Neural cell (in vitro differentiated cells): ENCODE results near the gene NEXN.

Source experiments
- RAD21 ChIP-seq: fragments of 450-650 bp; conservative IDR thresholded peaks from 2 replicates; pipeline ENCODE4 v1.6.1; 2014; ENCODE audit warnings: antibody characterized with exemption, mild to moderate bottlenecking, moderate library complexity
- TF ChIP-seq, protein P1 (sequence below): IDR thresholded peaks from 2 replicates; pipeline ENCODE4 v1.6.1; 2012; ENCODE audit warnings: borderline replicate concordance
- TF ChIP-seq, protein P2 (sequence below): fragments of 450-650 bp; IDR thresholded peaks from 2 replicates; pipeline ENCODE4 v1.5.1; 2014; ENCODE audit warnings: antibody characterized with exemption, mild to moderate bottlenecking, moderate library complexity; ENCODE audit not compliant: poor library complexity, severe bottlenecking

DNA sequence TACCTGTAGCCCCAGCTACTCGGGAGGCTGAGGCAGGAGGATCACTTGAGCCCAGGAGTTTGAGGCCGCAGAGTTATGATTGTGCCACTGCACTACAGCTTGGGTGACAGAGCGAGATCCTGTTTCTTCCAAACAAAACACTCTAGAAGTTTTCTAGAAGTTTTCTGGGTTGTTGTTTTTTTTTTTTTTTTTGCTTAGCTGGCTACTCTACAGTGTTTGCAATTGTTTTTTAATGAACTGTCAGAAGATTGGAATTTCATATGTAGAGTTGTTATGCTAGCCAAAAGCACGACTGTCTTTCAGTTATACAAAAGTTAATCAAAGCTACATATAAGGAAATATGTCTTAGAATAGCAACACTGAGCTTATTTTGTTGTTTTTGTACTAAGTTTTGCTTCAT, 30.9 kb upstream of the NEXN start:
- TF ChIP-seq RAD21 = no peak
- TF ChIP-seq, protein P1, sequence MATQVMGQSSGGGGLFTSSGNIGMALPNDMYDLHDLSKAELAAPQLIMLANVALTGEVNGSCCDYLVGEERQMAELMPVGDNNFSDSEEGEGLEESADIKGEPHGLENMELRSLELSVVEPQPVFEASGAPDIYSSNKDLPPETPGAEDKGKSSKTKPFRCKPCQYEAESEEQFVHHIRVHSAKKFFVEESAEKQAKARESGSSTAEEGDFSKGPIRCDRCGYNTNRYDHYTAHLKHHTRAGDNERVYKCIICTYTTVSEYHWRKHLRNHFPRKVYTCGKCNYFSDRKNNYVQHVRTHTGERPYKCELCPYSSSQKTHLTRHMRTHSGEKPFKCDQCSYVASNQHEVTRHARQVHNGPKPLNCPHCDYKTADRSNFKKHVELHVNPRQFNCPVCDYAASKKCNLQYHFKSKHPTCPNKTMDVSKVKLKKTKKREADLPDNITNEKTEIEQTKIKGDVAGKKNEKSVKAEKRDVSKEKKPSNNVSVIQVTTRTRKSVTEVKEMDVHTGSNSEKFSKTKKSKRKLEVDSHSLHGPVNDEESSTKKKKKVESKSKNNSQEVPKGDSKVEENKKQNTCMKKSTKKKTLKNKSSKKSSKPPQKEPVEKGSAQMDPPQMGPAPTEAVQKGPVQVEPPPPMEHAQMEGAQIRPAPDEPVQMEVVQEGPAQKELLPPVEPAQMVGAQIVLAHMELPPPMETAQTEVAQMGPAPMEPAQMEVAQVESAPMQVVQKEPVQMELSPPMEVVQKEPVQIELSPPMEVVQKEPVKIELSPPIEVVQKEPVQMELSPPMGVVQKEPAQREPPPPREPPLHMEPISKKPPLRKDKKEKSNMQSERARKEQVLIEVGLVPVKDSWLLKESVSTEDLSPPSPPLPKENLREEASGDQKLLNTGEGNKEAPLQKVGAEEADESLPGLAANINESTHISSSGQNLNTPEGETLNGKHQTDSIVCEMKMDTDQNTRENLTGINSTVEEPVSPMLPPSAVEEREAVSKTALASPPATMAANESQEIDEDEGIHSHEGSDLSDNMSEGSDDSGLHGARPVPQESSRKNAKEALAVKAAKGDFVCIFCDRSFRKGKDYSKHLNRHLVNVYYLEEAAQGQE = no peak
- TF ChIP-seq, protein P2, sequence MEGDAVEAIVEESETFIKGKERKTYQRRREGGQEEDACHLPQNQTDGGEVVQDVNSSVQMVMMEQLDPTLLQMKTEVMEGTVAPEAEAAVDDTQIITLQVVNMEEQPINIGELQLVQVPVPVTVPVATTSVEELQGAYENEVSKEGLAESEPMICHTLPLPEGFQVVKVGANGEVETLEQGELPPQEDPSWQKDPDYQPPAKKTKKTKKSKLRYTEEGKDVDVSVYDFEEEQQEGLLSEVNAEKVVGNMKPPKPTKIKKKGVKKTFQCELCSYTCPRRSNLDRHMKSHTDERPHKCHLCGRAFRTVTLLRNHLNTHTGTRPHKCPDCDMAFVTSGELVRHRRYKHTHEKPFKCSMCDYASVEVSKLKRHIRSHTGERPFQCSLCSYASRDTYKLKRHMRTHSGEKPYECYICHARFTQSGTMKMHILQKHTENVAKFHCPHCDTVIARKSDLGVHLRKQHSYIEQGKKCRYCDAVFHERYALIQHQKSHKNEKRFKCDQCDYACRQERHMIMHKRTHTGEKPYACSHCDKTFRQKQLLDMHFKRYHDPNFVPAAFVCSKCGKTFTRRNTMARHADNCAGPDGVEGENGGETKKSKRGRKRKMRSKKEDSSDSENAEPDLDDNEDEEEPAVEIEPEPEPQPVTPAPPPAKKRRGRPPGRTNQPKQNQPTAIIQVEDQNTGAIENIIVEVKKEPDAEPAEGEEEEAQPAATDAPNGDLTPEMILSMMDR = no peak
